GM12865 (cell line): ENCODE measurements around the gene CMTM2.

Experiments used
- DNase-seq: peaks from one replicate; pipeline ENCODE4 v3.0.0; 2010; ENCODE audit warnings: low read depth
- H3K4me3 ChIP-seq: 2 replicates; pipeline ENCODE4 v1.5.1; 2011; ENCODE audit warnings: mild to moderate bottlenecking, low read depth, low read length, control low read depth
- CTCF ChIP-seq: IDR thresholded peaks from 2 replicates; pipeline ENCODE4 v1.5.1; 2011; ENCODE audit warnings: low read length, control low read depth, low read depth, inconsistent platforms; ENCODE audit not compliant: insufficient read depth; ENCODE audit errors: missing control alignments

CMTM2 gene

GRCh38 chr16:66616592-66616991 is 37.3 kb downstream of the CMTM2 start:
- DNase-seq = no peak
- H3K4me3 ChIP-seq = no peak overlapping the region
- TF ChIP-seq CTCF = no peak

- no peak for TF ChIP-seq CTCF
- no peak overlapping the region for H3K4me3 ChIP-seq
- DNase-seq = no peak
Measured at GRCh38 chr16:66617010-66617434, 37.8 kb downstream of the CMTM2 start.

- no peak for TF ChIP-seq CTCF
- H3K4me3 ChIP-seq = no peak overlapping the region
- DNase-seq = no peak
Measured at GRCh38 chr16:66617728-66618127, 38.5 kb downstream of the CMTM2 start.

- DNase-seq = no peak
- TF ChIP-seq CTCF = no peak
- no peak overlapping the region for H3K4me3 ChIP-seq
Measured at GRCh38 chr16:66618588-66619375, 39.5 kb downstream of the CMTM2 start.

GRCh38 chr16:66619534-66620428 is 40.5 kb downstream of the CMTM2 start:
- no peak overlapping the region for H3K4me3 ChIP-seq
- TF ChIP-seq CTCF = no peak
- DNase-seq = no peak

GRCh38 chr16:66620429-66620795 is 41.1 kb downstream of the CMTM2 start:
- DNase-seq = no peak
- TF ChIP-seq CTCF = no peak

More at GRCh38 chr16:66620429-66620795, 41.1 kb downstream of the CMTM2 start:
- H3K4me3 ChIP-seq = no peak overlapping the region
